PC-3 (cell line): ENCODE results near the gene GHRH.

Source experiments
- EZH2 ChIP-seq: fragments of 300-600 bp; sonication (generic); IDR thresholded peaks from one replicate; pipeline ENCODE4 v1.6.1; 2017; ENCODE audit warnings: antibody characterized with exemption, mild to moderate bottlenecking, low read length; ENCODE audit not compliant: unreplicated experiment
- TF ChIP-seq, protein P1 (sequence below): fragments of 300-600 bp; sonication (generic); conservative IDR thresholded peaks from 2 replicates; pipeline ENCODE4 v1.5.1; 2017; ENCODE audit warnings: antibody characterized with exemption, low read depth, mild to moderate bottlenecking, low read length

DNA sequence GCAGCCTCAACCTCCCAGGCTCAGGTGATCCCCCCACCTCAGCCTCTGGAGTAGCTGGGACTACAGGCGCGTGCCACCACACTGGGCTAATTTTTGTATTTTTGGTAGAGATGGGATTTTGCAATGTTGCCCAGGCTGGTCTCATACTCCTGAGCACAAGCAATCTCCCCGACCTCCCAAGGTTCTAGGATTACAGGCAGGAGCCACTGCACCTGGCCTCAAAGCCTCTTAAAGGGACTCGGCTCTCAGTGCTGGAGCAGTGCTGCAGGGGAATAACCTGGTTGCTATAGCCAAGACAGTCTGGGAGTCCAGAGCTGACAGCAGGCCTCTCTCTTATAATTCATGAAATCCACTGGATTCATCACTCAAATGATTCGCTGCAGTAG is 17.0 kb downstream of the GHRH start:
- TF ChIP-seq EZH2: no peak
- TF ChIP-seq, protein P1, sequence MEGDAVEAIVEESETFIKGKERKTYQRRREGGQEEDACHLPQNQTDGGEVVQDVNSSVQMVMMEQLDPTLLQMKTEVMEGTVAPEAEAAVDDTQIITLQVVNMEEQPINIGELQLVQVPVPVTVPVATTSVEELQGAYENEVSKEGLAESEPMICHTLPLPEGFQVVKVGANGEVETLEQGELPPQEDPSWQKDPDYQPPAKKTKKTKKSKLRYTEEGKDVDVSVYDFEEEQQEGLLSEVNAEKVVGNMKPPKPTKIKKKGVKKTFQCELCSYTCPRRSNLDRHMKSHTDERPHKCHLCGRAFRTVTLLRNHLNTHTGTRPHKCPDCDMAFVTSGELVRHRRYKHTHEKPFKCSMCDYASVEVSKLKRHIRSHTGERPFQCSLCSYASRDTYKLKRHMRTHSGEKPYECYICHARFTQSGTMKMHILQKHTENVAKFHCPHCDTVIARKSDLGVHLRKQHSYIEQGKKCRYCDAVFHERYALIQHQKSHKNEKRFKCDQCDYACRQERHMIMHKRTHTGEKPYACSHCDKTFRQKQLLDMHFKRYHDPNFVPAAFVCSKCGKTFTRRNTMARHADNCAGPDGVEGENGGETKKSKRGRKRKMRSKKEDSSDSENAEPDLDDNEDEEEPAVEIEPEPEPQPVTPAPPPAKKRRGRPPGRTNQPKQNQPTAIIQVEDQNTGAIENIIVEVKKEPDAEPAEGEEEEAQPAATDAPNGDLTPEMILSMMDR: no peak
